ENCODE data around the gene EDDM3A. TPM values are rescaled to one million over a fixed set of nuclear protein-coding genes. Genes with fewer than 3 reads are reported as not detected.

The EDDM3A gene
- total and polyA plus RNA-seq, 4 donors = not detected

Other genes starting within 250 kb of the EDDM3A start
- under 1 TPM; 0.78 to 0.96 TPM for gene RNASE10, start 240.3 kb upstream of the EDDM3A start, total RNA-seq
- gene RNASE10, start 240.3 kb upstream of the EDDM3A start, polyA plus RNA-seq = not detected
- not detected for gene RNASE9, start 184.8 kb upstream of the EDDM3A start, total RNA-seq
- gene RNASE9, start 184.8 kb upstream of the EDDM3A start, polyA plus RNA-seq = not detected
- not detected for gene RNASE11, start 157.9 kb upstream of the EDDM3A start, total RNA-seq
- gene RNASE11, start 157.9 kb upstream of the EDDM3A start, polyA plus RNA-seq = not detected
- gene RNASE12, start 154.5 kb upstream of the EDDM3A start, total RNA-seq = not detected
- gene RNASE12, start 154.5 kb upstream of the EDDM3A start, polyA plus RNA-seq = not detected
- not detected for gene OR6S1, start 104.2 kb upstream of the EDDM3A start, total RNA-seq
- not detected for gene OR6S1, start 104.2 kb upstream of the EDDM3A start, polyA plus RNA-seq
- 10 to 100 TPM; 37.4 to 71.8 TPM for gene RNASE4, start 61.3 kb upstream of the EDDM3A start, total RNA-seq
- 10 to 100 TPM; 39.3 to 85.1 TPM for gene RNASE4, start 61.3 kb upstream of the EDDM3A start, polyA plus RNA-seq
- 10 to 100 TPM; 19.7 to 22.1 TPM for gene ANG, start 57.1 kb upstream of the EDDM3A start, total RNA-seq
- 10 to 100 TPM; 20.8 to 30.3 TPM for gene ANG, start 57.1 kb upstream of the EDDM3A start, polyA plus RNA-seq
- gene EDDM3B, start 22.5 kb downstream of the EDDM3A start, total RNA-seq = not detected
- gene EDDM3B, start 22.5 kb downstream of the EDDM3A start, polyA plus RNA-seq = not detected
- gene RNASE6, start 35.4 kb downstream of the EDDM3A start, total RNA-seq = 10 to 100 TPM; 14.8 to 18.8 TPM
- 10 to 100 TPM in 1 of 2 donors, 1 to 10 TPM in 1; 4.8 to 21.8 TPM for gene RNASE6, start 35.4 kb downstream of the EDDM3A start, polyA plus RNA-seq
- 100 to 1,000 TPM; 264 to 499 TPM for gene RNASE1, start 57.0 kb downstream of the EDDM3A start, total RNA-seq
- gene RNASE1, start 57.0 kb downstream of the EDDM3A start, polyA plus RNA-seq = 100 to 1,000 TPM in 1 of 2 donors, 10 to 100 TPM in 1; 86.4 to 312 TPM
- gene RNASE3, start 145.5 kb downstream of the EDDM3A start, total RNA-seq = under 1 TPM in 1 of 2 donors, not detected in 1; 0.57 TPM
- gene RNASE3, start 145.5 kb downstream of the EDDM3A start, polyA plus RNA-seq = not detected
- gene RNASE2, start 209.6 kb downstream of the EDDM3A start, total RNA-seq = 1 to 10 TPM; 4.5 to 5.8 TPM
- gene RNASE2, start 209.6 kb downstream of the EDDM3A start, polyA plus RNA-seq = 1 to 10 TPM; 2.8 to 3.3 TPM
- gene METTL17, start 244.1 kb downstream of the EDDM3A start, total RNA-seq = 10 to 100 TPM; 33.5 to 57.0 TPM
- gene METTL17, start 244.1 kb downstream of the EDDM3A start, polyA plus RNA-seq = 10 to 100 TPM; 20.0 to 88.6 TPM

All from aorta (tissue), 4 donors.